PC-9 (cell line): ENCODE results near the gene RHOBTB3.

ENCODE experiments used
- EZH2 ChIP-seq: fragments of 200-600 bp; sonication (generic); IDR thresholded peaks from 2 replicates; pipeline ENCODE4 v1.8.0; 2017; ENCODE audit warnings: antibody characterized with exemption, low read depth
- TF ChIP-seq, protein P1 (sequence below): fragments of 200-600 bp; sonication (generic); conservative IDR thresholded peaks from 2 replicates; pipeline ENCODE4 v1.6.1; 2017; ENCODE audit warnings: mixed run types, antibody characterized with exemption, mild to moderate bottlenecking, moderate library complexity

DNA sequence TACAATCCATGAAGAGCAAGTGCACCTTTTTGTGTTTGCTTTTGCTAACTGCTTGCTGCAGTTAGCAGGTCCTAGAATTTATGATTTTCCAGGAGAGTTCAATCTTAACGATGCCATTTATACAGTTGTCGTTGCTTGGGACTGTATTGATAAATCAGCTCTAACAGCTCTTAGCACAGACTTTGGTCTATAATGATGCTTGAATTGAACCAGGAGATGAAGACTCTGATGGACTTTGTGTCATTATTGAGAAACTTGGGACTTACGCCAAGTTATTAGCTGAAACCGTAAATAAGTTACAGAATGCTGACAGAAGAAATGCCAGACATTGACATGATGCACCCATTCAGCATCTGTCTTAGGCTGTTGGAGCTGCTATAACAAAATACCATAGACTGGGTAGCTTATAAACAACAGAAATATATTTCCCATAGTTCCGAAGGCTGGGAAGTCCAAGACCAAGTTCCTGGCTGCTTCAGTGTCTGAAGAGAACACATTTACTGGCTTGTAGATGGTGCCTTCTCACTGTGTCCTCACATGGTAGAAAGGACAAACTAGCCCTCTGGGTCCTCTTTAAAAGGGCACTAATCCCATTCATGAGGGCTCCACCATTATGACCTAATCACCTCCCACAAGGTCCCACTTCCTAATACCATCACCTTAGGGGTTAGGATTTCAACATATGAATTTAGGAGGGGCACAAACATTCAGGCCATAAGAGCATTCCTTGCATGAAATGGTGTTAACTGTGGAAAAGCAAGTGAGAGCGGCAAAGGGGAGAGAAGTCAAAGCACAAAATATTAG, 73.8 kb downstream of the RHOBTB3 start:
- TF ChIP-seq, protein P1, sequence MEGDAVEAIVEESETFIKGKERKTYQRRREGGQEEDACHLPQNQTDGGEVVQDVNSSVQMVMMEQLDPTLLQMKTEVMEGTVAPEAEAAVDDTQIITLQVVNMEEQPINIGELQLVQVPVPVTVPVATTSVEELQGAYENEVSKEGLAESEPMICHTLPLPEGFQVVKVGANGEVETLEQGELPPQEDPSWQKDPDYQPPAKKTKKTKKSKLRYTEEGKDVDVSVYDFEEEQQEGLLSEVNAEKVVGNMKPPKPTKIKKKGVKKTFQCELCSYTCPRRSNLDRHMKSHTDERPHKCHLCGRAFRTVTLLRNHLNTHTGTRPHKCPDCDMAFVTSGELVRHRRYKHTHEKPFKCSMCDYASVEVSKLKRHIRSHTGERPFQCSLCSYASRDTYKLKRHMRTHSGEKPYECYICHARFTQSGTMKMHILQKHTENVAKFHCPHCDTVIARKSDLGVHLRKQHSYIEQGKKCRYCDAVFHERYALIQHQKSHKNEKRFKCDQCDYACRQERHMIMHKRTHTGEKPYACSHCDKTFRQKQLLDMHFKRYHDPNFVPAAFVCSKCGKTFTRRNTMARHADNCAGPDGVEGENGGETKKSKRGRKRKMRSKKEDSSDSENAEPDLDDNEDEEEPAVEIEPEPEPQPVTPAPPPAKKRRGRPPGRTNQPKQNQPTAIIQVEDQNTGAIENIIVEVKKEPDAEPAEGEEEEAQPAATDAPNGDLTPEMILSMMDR = no peak
- TF ChIP-seq EZH2 = no peak
